B cell (primary cell): ENCODE data around the gene SLC44A1. TPM values are rescaled to one million over a fixed set of nuclear protein-coding genes. Genes with fewer than 3 reads are reported as not detected.

Experiments
- ATAC-seq: fragments of 200-7000 bp; cut with Tn5 transposase; one replicate; pipeline ENCODE4 v1.10.0; 2021; ENCODE audit warnings: low read depth, mild to moderate bottlenecking, moderate number of reproducible peaks, moderate library complexity
- CTCF ChIA-PET: fragments of 350-600 bp; sonication (Branson Sonifier 250); formaldehyde crosslinking; loops from one replicate; lab custom pipeline; 2021; ENCODE audit warnings: antibody characterized with exemption, inconsistent platforms; lab: Charles Lee
- POLR2A ChIA-PET: fragments of 350-600 bp; sonication (Branson Sonifier 250); formaldehyde crosslinking; loops from one replicate; lab custom pipeline; 2021; ENCODE audit warnings: antibody characterized with exemption; lab: Charles Lee
- DNase-seq: peaks from one replicate; pipeline ENCODE4 v3.0.0; 2013
- H2AFZ ChIP-seq: 2 replicates; pipeline ENCODE4 v1.6.1; 2012; ENCODE audit warnings: mild to moderate bottlenecking, low read depth, low read length; ENCODE audit not compliant: insufficient read depth, poor library complexity, severe bottlenecking
- H3K27ac ChIP-seq, 2 donors: 1 replicate in 1 of 2; 2 replicates in 1 of 2; pipeline ENCODE4 v1.5.1; 2012 to 2013; ENCODE audit warnings: low read length in 2 of 2, mild to moderate bottlenecking in 2 of 2, moderate library complexity in 1 of 2
- H3K27me3 ChIP-seq, 4 experiments: fragments of 200-600 bp in 1 of 4; sonication (generic) in 1 of 4; replicated peaks in 1 of 4; 1 replicate in 2 of 4; 2 replicates in 2 of 4; pipeline versions ENCODE4 v1.6.1 to v1.7.0; 2013 to 2016; ENCODE audit warnings: low read length in 3 of 4, mild to moderate bottlenecking in 2 of 4, mixed read lengths in 1 of 4, moderate library complexity in 1 of 4; ENCODE audit not compliant: insufficient read depth in 4 of 4, control insufficient read depth in 3 of 4; ENCODE audit errors: control extremely low read depth in 1 of 4
- H3K36me3 ChIP-seq, 2 experiments: replicated peaks in 1 of 2; 1 replicate in 1 of 2; 2 replicates in 1 of 2; pipeline versions ENCODE4 v1.6.1 to v1.7.1; 2013; ENCODE audit warnings: low read length in 1 of 2; ENCODE audit not compliant: insufficient read depth in 2 of 2, control insufficient read depth in 1 of 2; ENCODE audit errors: control extremely low read depth in 1 of 2, extremely low read depth in 1 of 2
- H3K4me1 ChIP-seq, 2 donors: fragments of 200-600 bp in 1 of 2; sonication (generic) in 1 of 2; 1 replicate in 1 of 2; 2 replicates in 1 of 2; pipeline versions ENCODE4 v1.5.1 to v1.6.1; 2013 to 2017; ENCODE audit warnings: low read length in 2 of 2; ENCODE audit not compliant: control insufficient read depth in 2 of 2, insufficient read depth in 2 of 2
- H3K4me2 ChIP-seq: replicated peaks from 2 replicates; pipeline ENCODE3; 2012; ENCODE audit warnings: mild to moderate bottlenecking, low read depth, low read length; ENCODE audit not compliant: poor library complexity, severe bottlenecking
- H3K4me3 ChIP-seq, 5 experiments: fragments of 200-600 bp in 1 of 5; sonication (generic) in 1 of 5; 1 replicate in 3 of 5; 2 replicates in 2 of 5; pipeline versions ENCODE4 v1.5.1 to v1.7.0; 2011 to 2016; ENCODE audit warnings: low read length in 4 of 5, mild to moderate bottlenecking in 4 of 5, low read depth in 2 of 5, control low read depth in 1 of 5, moderate library complexity in 1 of 5; ENCODE audit not compliant: insufficient read depth in 1 of 5; ENCODE audit errors: control extremely low read depth in 1 of 5, extremely low read depth in 1 of 5
- H3K79me2 ChIP-seq: fragments of 200-600 bp; sonication (generic); one replicate; pipeline ENCODE4 v1.6.0; 2016; ENCODE audit warnings: low read length; ENCODE audit not compliant: control insufficient read depth, insufficient read depth
- H3K9ac ChIP-seq: fragments of 200-600 bp; sonication (generic); 2 replicates; pipeline ENCODE4 v1.6.1; 2017; ENCODE audit warnings: mild to moderate bottlenecking, low read length, moderate library complexity
- H3K9me3 ChIP-seq, 3 donors: one replicate each; pipeline versions ENCODE4 v1.6.1 to v1.7.1; 2013; ENCODE audit warnings: low read length in 2 of 3; ENCODE audit not compliant: control insufficient read depth in 2 of 3, insufficient read depth in 1 of 3; ENCODE audit errors: control extremely low read depth in 1 of 3
- H4K20me1 ChIP-seq: 2 replicates; pipeline ENCODE4 v1.6.0; 2012; ENCODE audit warnings: mild to moderate bottlenecking, low read length; ENCODE audit not compliant: insufficient read depth, control insufficient read depth, poor library complexity, severe bottlenecking
- H3K27ac Mint-ChIP-seq: one replicate; pipeline ENCODE4 v1.8.0; 2021; ENCODE audit warnings: mixed read lengths
- H3K27me3 Mint-ChIP-seq: one replicate; pipeline ENCODE4 v1.8.0; 2021; ENCODE audit warnings: mixed read lengths
- H3K4me1 Mint-ChIP-seq: one replicate; pipeline ENCODE4 v1.8.0; 2021; ENCODE audit warnings: mixed read lengths
- H3K4me3 Mint-ChIP-seq: one replicate; pipeline ENCODE4 v1.8.0; 2021; ENCODE audit warnings: mixed read lengths
- H3K9me3 Mint-ChIP-seq: one replicate; pipeline ENCODE4 v1.8.0; 2022; ENCODE audit warnings: mixed read lengths; ENCODE audit not compliant: insufficient read depth
- EZH2 ChIP-seq: IDR thresholded peaks from 2 replicates; pipeline ENCODE4 v1.6.1; 2012; ENCODE audit warnings: borderline replicate concordance, low read depth, mild to moderate bottlenecking, moderate library complexity, low read length; ENCODE audit not compliant: insufficient read depth, poor library complexity, severe bottlenecking
- WGBS: methylation state at CpG from one replicate; pipeline ENCODE4 v1.1.5; 2013; ENCODE audit warnings: missing lambda C conversion rate; ENCODE audit not compliant: insufficient coverage; 5-methylcytosine and 5-hydroxymethylcytosine counted together
- intact Hi-C: fragments of 100-400 bp; cut with micrococcal nuclease; formaldehyde crosslinking; loops from one replicate; pipeline ENCODE4 v1.10.0; 2022
- polyA plus RNA-seq: library from polyadenylated mRNA; depleted of rRNA; stranded (reverse); fragments of >200 nt; gene quantifications from 2 replicates; pipeline ENCODE4 v1.2.3, GENCODE V29; 2012
- total RNA-seq, 2 donors: library from RNA; stranded (reverse); fragments of 120-200 nt in 1 of 2; gene quantifications; 1 replicate in 1 of 2; 2 replicates in 1 of 2; pipeline versions ENCODE4 v1.2.3 to v1.2.4, GENCODE V29; 2013 to 2022
- TF ChIP-seq, protein P1 (sequence below): fragments of 200-600 bp; IDR thresholded peaks from one replicate; pipeline ENCODE4 v1.8.0; 2022; ENCODE audit warnings: antibody characterized with exemption, mild to moderate bottlenecking

The SLC44A1 gene
- total and polyA plus RNA-seq, 2 donors (not counting 1 experiment from before 2014, with no cell fraction given) = 2.2 to 17.7 TPM

DNA sequence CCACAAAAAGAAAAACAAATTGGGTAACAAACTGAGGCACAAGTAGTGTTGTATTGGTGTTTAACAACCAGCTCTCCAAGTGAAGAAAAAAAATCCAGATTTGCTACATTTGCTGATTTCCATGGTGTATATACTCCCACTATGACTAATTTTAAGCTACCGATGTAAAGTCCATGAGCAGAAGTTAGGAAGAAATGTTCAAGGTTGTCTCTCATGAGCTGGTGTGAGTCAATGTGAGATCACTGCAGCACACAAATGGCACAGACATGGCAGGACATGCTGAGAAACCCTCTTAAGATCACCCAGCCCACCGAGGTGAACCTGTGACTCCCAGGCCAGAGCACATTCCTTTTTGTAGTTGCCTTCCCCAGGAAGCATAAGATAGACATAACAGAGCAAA, 36.2 kb downstream of the SLC44A1 start:
- Histone ChIP-seq H3K9ac (no peak overlapping the region), H3K4me3 (no peak overlapping the region), H3K4me2 (no peak overlapping the region), H3K36me3 (no peaks in the 10 kb centered on the region), H3K4me1 (no peaks in the 10 kb centered on the region), H2AFZ (no peak overlapping the region), H3K27ac (no peak overlapping the region), H3K9me3 (no peaks in the 10 kb centered on the region), H3K79me2 (no peaks in the 10 kb centered on the region), H3K27me3 (no peaks in the 10 kb centered on the region), H4K20me1 (no peaks in the 10 kb centered on the region)
- ATAC-seq (no peak), DNase-seq (no peak)
- WGBS = 100% methylated on average over 1 of the region's 2 CpGs
- Mint-ChIP-seq H3K27me3 (no peaks in the 10 kb centered on the region), H3K4me1 (no peaks in the 10 kb centered on the region), H3K4me3 (no peak overlapping the region), H3K9me3 (no peaks in the 10 kb centered on the region), H3K27ac (no peak overlapping the region)
- POLR2A ChIA-PET = no interaction called here
- TF ChIP-seq EZH2 = no peak
- TF ChIP-seq, protein P1, sequence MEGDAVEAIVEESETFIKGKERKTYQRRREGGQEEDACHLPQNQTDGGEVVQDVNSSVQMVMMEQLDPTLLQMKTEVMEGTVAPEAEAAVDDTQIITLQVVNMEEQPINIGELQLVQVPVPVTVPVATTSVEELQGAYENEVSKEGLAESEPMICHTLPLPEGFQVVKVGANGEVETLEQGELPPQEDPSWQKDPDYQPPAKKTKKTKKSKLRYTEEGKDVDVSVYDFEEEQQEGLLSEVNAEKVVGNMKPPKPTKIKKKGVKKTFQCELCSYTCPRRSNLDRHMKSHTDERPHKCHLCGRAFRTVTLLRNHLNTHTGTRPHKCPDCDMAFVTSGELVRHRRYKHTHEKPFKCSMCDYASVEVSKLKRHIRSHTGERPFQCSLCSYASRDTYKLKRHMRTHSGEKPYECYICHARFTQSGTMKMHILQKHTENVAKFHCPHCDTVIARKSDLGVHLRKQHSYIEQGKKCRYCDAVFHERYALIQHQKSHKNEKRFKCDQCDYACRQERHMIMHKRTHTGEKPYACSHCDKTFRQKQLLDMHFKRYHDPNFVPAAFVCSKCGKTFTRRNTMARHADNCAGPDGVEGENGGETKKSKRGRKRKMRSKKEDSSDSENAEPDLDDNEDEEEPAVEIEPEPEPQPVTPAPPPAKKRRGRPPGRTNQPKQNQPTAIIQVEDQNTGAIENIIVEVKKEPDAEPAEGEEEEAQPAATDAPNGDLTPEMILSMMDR = no peak
- intact Hi-C loops = no loop called here
- CTCF ChIA-PET = no interaction called here

DNA sequence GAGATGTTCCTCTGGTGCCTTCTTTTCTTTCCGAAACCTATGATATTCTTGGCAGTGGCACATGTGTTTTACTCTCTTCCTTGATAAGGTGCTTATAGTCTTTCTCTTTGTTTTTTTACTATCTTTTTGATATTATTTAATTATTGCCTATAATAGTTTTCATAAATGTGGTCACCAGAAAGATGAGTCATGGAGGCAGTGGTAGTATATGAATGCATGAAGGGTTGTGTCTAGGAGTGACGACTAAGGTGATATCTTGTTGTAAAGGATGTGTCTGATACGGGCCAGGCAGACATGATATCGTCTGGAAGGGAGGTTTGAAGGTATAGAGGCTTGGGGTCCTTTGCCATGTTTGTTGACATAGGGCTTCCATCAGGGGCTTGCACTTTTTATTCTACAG, 36.8 kb downstream of the SLC44A1 start:
- Histone ChIP-seq H3K27ac (no peak overlapping the region), H3K9ac (no peak overlapping the region), H3K79me2 (no peaks in the 10 kb centered on the region), H3K27me3 (no peaks in the 10 kb centered on the region), H3K4me2 (no peak overlapping the region), H3K36me3 (no peaks in the 10 kb centered on the region), H2AFZ (no peak overlapping the region), H3K9me3 (no peaks in the 10 kb centered on the region), H4K20me1 (no peaks in the 10 kb centered on the region), H3K4me3 (no peak overlapping the region), H3K4me1 (no peaks in the 10 kb centered on the region)
- H3K4me3 Mint-ChIP-seq = no peak overlapping the region
- no peak for TF ChIP-seq EZH2
- TF ChIP-seq, protein P1 = no peak
- ATAC-seq = no peak
- ChIA-PET CTCF (interaction anchor here (1.5 kb wide), 1 partner anchor 20 kb away, joined by 3 read pairs; no protein-coding TSS in a partner anchor), POLR2A (no interaction called here)
- no peaks in the 10 kb centered on the region for H3K9me3 Mint-ChIP-seq
- H3K27ac Mint-ChIP-seq = no peak overlapping the region
- no peaks in the 10 kb centered on the region for H3K4me1 Mint-ChIP-seq
- H3K27me3 Mint-ChIP-seq = no peaks in the 10 kb centered on the region
- no peak for DNase-seq
- WGBS = 95% methylated on average over 3 of the region's 4 CpGs
- intact Hi-C loops = no loop called here
